ENCODE data around the gene GABPB1.

Gene GABPB1

GRCh38 chr15:50275908-50276307 lies 79.1 kb downstream of the GABPB1 start:
- no peak for TF ChIP-seq CTCF (conservative IDR thresholded peaks at IDR 0.05; ENCODE audit: low read length)
- no peak for TF ChIP-seq EZH2phosphoT487 (IDR thresholded peaks at IDR 0.05; ENCODE audit: borderline replicate concordance)
- H3K27me3 ChIP-seq (ENCODE audit: insufficient read depth, low read length, poor library complexity, severe bottlenecking), result no peaks in the 10 kb centered on the region

GRCh38 chr15:50275091-50275490 lies 79.9 kb downstream of the GABPB1 start:
- no peak overlapping the region for H3K4me2 ChIP-seq (ENCODE audit: low read depth, low read length, poor library complexity, severe bottlenecking)

More at GRCh38 chr15:50275908-50276307, 79.1 kb downstream of the GABPB1 start:
- Histone ChIP-seq H3K9me3 (ENCODE audit: insufficient read depth, low read depth, low read length) (no peaks in the 10 kb centered on the region), H4K20me1 (ENCODE audit: insufficient read depth, low read length, poor library complexity, severe bottlenecking) (no peaks in the 10 kb centered on the region), H3K4me1 (ENCODE audit: insufficient read depth, low read length, poor library complexity, severe bottlenecking) (peaks cover 9% of the 10 kb centered on the region), H3K36me3 (ENCODE audit: insufficient read depth, low read length) (no peaks in the 10 kb centered on the region), H3K4me3 (ENCODE audit: low read length, poor library complexity, severe bottlenecking) (no peak overlapping the region), H2AFZ (ENCODE audit: low read length) (no peak overlapping the region), H3F3A (ENCODE audit: low read depth) (no peaks in the 10 kb centered on the region), H3K9me2 (replicated peaks; ENCODE audit: low read depth, low read length) (no peaks in the 10 kb centered on the region), H3K79me2 (ENCODE audit: insufficient read depth, low read length) (no peaks in the 10 kb centered on the region), H3K9ac (ENCODE audit: low read depth, low read length, poor library complexity, severe bottlenecking) (no peak overlapping the region), H3K4me2 (ENCODE audit: low read depth, low read length, poor library complexity, severe bottlenecking) (no peak overlapping the region)

GRCh38 chr15:50267577-50267976 lies 87.4 kb downstream of the GABPB1 start:
- TF ChIP-seq EZH2phosphoT487 (IDR thresholded peaks at IDR 0.05; ENCODE audit: borderline replicate concordance), result no peak
- no peak for TF ChIP-seq CTCF (conservative IDR thresholded peaks at IDR 0.05; ENCODE audit: low read length)
- Histone ChIP-seq H3F3A (ENCODE audit: low read depth) (no peaks in the 10 kb centered on the region), H2AFZ (ENCODE audit: low read length) (no peak overlapping the region), H3K4me3 (ENCODE audit: low read length, poor library complexity, severe bottlenecking) (no peak overlapping the region), H3K36me3 (ENCODE audit: insufficient read depth, low read length) (no peaks in the 10 kb centered on the region), H4K20me1 (ENCODE audit: insufficient read depth, low read length, poor library complexity, severe bottlenecking) (no peaks in the 10 kb centered on the region), H3K79me2 (ENCODE audit: insufficient read depth, low read length) (no peaks in the 10 kb centered on the region), H3K4me1 (ENCODE audit: insufficient read depth, low read length, poor library complexity, severe bottlenecking) (peaks cover 34% of the 10 kb centered on the region), H3K27me3 (ENCODE audit: insufficient read depth, low read length, poor library complexity, severe bottlenecking) (no peaks in the 10 kb centered on the region), H3K9me2 (replicated peaks; ENCODE audit: low read depth, low read length) (no peaks in the 10 kb centered on the region), H3K9ac (ENCODE audit: low read depth, low read length, poor library complexity, severe bottlenecking) (no peak overlapping the region), H3K4me2 (ENCODE audit: low read depth, low read length, poor library complexity, severe bottlenecking) (no peak overlapping the region), H3K9me3 (ENCODE audit: insufficient read depth, low read depth, low read length) (0 out of 2 replicates have a peak, but pooled peaks cover 8% of the 10 kb centered on the region)

More at GRCh38 chr15:50275091-50275490, 79.9 kb downstream of the GABPB1 start:
- Histone ChIP-seq H3K36me3 (ENCODE audit: insufficient read depth, low read length) (no peaks in the 10 kb centered on the region), H3K4me1 (ENCODE audit: insufficient read depth, low read length, poor library complexity, severe bottlenecking) (peaks cover 9% of the 10 kb centered on the region), H3K4me3 (ENCODE audit: low read length, poor library complexity, severe bottlenecking) (no peak overlapping the region), H4K20me1 (ENCODE audit: insufficient read depth, low read length, poor library complexity, severe bottlenecking) (no peaks in the 10 kb centered on the region), H3K9me3 (ENCODE audit: insufficient read depth, low read depth, low read length) (no peaks in the 10 kb centered on the region), H3K9me2 (replicated peaks; ENCODE audit: low read depth, low read length) (no peaks in the 10 kb centered on the region), H3K27me3 (ENCODE audit: insufficient read depth, low read length, poor library complexity, severe bottlenecking) (no peaks in the 10 kb centered on the region), H2AFZ (ENCODE audit: low read length) (no peak overlapping the region), H3K79me2 (ENCODE audit: insufficient read depth, low read length) (no peaks in the 10 kb centered on the region), H3K9ac (ENCODE audit: low read depth, low read length, poor library complexity, severe bottlenecking) (no peak overlapping the region), H3F3A (ENCODE audit: low read depth) (no peaks in the 10 kb centered on the region)
- TF ChIP-seq CTCF (conservative IDR thresholded peaks at IDR 0.05; ENCODE audit: low read length), result no peak
- no peak for TF ChIP-seq EZH2phosphoT487 (IDR thresholded peaks at IDR 0.05; ENCODE audit: borderline replicate concordance)

All from Loucy (cell line).